ENCODE measurements around the gene RNF115.

GRCh38 chr1:145863282-145864018 is 39.6 kb upstream of the RNF115 start:
- TF ChIP-seq CTCF (conservative IDR thresholded peaks at IDR 0.05), result no peak
- TF ChIP-seq EZH2 (IDR thresholded peaks at IDR 0.05; ENCODE audit: low read depth), result no peak
